Activated CD4-positive, CD25-positive, alpha-beta regulatory T cell treated with anti-CD3 and anti-CD28 coated beads, Interleukin-2, amount 50 U/mL, for 72 hours (primary cell): ENCODE results near the gene PSPC1.
"Not testable (repeated sequence)": the region's sequence is repeated elsewhere in the genome, so short reads cannot be mapped to it uniquely, and the experiment has no call there.

Experiments
- DNase-seq: peaks from one replicate; pipeline ENCODE4 v3.0.0; 2021

Gene PSPC1

GRCh38 chr13:19763618-19764017 is 19.1 kb downstream of the PSPC1 start:
- DNase-seq, result no peak

GRCh38 chr13:19759669-19760068 is 23.1 kb downstream of the PSPC1 start:
- no peak for DNase-seq

- no peak for DNase-seq
Measured at GRCh38 chr13:19742643-19743042, 40.1 kb downstream of the PSPC1 start.

- no peak for DNase-seq
Measured at GRCh38 chr13:19737844-19738557, 44.7 kb downstream of the PSPC1 start.

GRCh38 chr13:19726611-19727010 is 56.1 kb downstream of the PSPC1 start:
- no peak for DNase-seq

GRCh38 chr13:19725320-19725719 is 57.4 kb downstream of the PSPC1 start:
- no peak for DNase-seq

- DNase-seq, result no peak
Measured at GRCh38 chr13:19720039-19720438, 62.7 kb downstream of the PSPC1 start.

- no peak for DNase-seq
Measured at GRCh38 chr13:19713186-19713965, 69.4 kb downstream of the PSPC1 start.

- DNase-seq, result not testable (repeated sequence)
Measured at GRCh38 chr13:19709782-19710181, 73.0 kb downstream of the PSPC1 start.

- not testable (repeated sequence) for DNase-seq
Measured at GRCh38 chr13:19709039-19709438, 73.7 kb downstream of the PSPC1 start.

GRCh38 chr13:19704256-19704655 is 78.5 kb downstream of the PSPC1 start:
- DNase-seq, result not testable (repeated sequence)

GRCh38 chr13:19701619-19702018 is 81.1 kb downstream of the PSPC1 start:
- DNase-seq, result not testable (repeated sequence)

- not testable (repeated sequence) for DNase-seq
Measured at GRCh38 chr13:19700963-19701362, 81.8 kb downstream of the PSPC1 start.

GRCh38 chr13:19695829-19696228 is 86.9 kb downstream of the PSPC1 start:
- no peak for DNase-seq

GRCh38 chr13:19695428-19695827 is 87.3 kb downstream of the PSPC1 start:
- DNase-seq, result no peak

GRCh38 chr13:19691447-19691846 is 91.3 kb downstream of the PSPC1 start:
- not testable (repeated sequence) for DNase-seq

GRCh38 chr13:19685437-19685836 is 97.3 kb downstream of the PSPC1 start:
- DNase-seq, result no peak

GRCh38 chr13:19685034-19685433 is 97.7 kb downstream of the PSPC1 start:
- no peak for DNase-seq

GRCh38 chr13:19681517-19681916 is 101.2 kb downstream of the PSPC1 start:
- no peak for DNase-seq

- no peak for DNase-seq
Measured at GRCh38 chr13:19680751-19681150, 102.0 kb downstream of the PSPC1 start.

GRCh38 chr13:19676168-19676567 is 106.6 kb downstream of the PSPC1 start:
- DNase-seq, result no peak

GRCh38 chr13:19674898-19675297 is 107.8 kb downstream of the PSPC1 start:
- DNase-seq, result no peak

GRCh38 chr13:19673473-19674430 is 109.0 kb downstream of the PSPC1 start:
- no peak for DNase-seq
